H9 (cell line): ENCODE measurements around the gene POFUT1. TPM values are rescaled to one million over a fixed set of nuclear protein-coding genes. Genes with fewer than 3 reads are reported as not detected.

Experiments
- DNase-seq: peaks from one replicate; pipeline ENCODE4 v3.0.0-alpha.2; 2017
- H2AFZ ChIP-seq: one replicate; pipeline ENCODE4 v1.6.1; 2013; ENCODE audit warnings: mild to moderate bottlenecking, low read length, control low read depth, moderate library complexity
- H2AK5ac ChIP-seq: 2 replicates; pipeline ENCODE4 v1.6.1; 2013; ENCODE audit warnings: low read length, control low read depth, mixed read lengths; ENCODE audit not compliant: insufficient read length
- H2BK120ac ChIP-seq: one replicate; pipeline ENCODE4 v1.6.1; 2013; ENCODE audit warnings: low read depth, mild to moderate bottlenecking, low read length, control low read depth, inconsistent platforms; ENCODE audit not compliant: poor library complexity, severe bottlenecking
- H2BK12ac ChIP-seq: 2 replicates; pipeline ENCODE4 v1.6.1; 2013; ENCODE audit warnings: low read length, control low read depth, mixed read lengths, low read depth; ENCODE audit not compliant: insufficient read length
- H2BK15ac ChIP-seq: 2 replicates; pipeline ENCODE4 v1.6.1; 2013; ENCODE audit warnings: low read depth, low read length, control low read depth
- H2BK20ac ChIP-seq: one replicate; pipeline ENCODE4 v1.6.1; 2013; ENCODE audit warnings: low read depth, mild to moderate bottlenecking, low read length, control low read depth, inconsistent platforms; ENCODE audit not compliant: poor library complexity, severe bottlenecking
- H2BK5ac ChIP-seq: 2 replicates; pipeline ENCODE4 v1.6.1; 2013; ENCODE audit warnings: low read length, control low read depth, mixed read lengths; ENCODE audit not compliant: insufficient read length
- H3K14ac ChIP-seq: 2 replicates; pipeline ENCODE4 v1.6.1; 2013; ENCODE audit warnings: low read length, control low read depth; ENCODE audit not compliant: insufficient read depth
- H3K18ac ChIP-seq: 2 replicates; pipeline ENCODE4 v1.6.1; 2013; ENCODE audit warnings: low read depth, mild to moderate bottlenecking, mixed read lengths, low read length, control low read depth; ENCODE audit not compliant: insufficient read length
- H3K23ac ChIP-seq: 2 replicates; pipeline ENCODE4 v1.6.1; 2013; ENCODE audit warnings: low read length, control low read depth, mixed read lengths, low read depth; ENCODE audit not compliant: insufficient read length
- H3K23me2 ChIP-seq: 2 replicates; pipeline ENCODE4 v1.6.1; 2013; ENCODE audit warnings: low read depth, mild to moderate bottlenecking, mixed read lengths, low read length, control low read depth; ENCODE audit not compliant: insufficient read length, poor library complexity, severe bottlenecking
- H3K27ac ChIP-seq: 2 replicates; pipeline ENCODE4 v1.5.1; 2013; ENCODE audit warnings: low read length, control low read depth, mixed read lengths, low read depth; ENCODE audit not compliant: insufficient read length
- H3K27me3 ChIP-seq: 2 replicates; pipeline ENCODE4 v1.6.1; 2013; ENCODE audit warnings: low read length, control low read depth, inconsistent platforms; ENCODE audit not compliant: insufficient read depth
- H3K4ac ChIP-seq: 2 replicates; pipeline ENCODE4 v1.6.1; 2013; ENCODE audit warnings: low read depth, mild to moderate bottlenecking, control low read depth, inconsistent platforms, low read length, moderate library complexity
- H3K4me1 ChIP-seq: 2 replicates; pipeline ENCODE4 v1.6.1; 2013; ENCODE audit warnings: low read length, control low read depth, inconsistent platforms; ENCODE audit not compliant: insufficient read depth
- H3K4me2 ChIP-seq: 2 replicates; pipeline ENCODE4 v1.6.1; 2013; ENCODE audit warnings: low read length, control low read depth, mixed read lengths; ENCODE audit not compliant: insufficient read length, insufficient read depth
- H3K56ac ChIP-seq: 2 replicates; pipeline ENCODE4 v1.6.1; 2013; ENCODE audit warnings: low read depth, mild to moderate bottlenecking, mixed read lengths, low read length, control low read depth; ENCODE audit not compliant: insufficient read length
- H3K79me1 ChIP-seq: 2 replicates; pipeline ENCODE4 v1.6.1; 2013; ENCODE audit warnings: low read depth, mild to moderate bottlenecking, moderate library complexity, low read length, control low read depth, inconsistent platforms; ENCODE audit not compliant: insufficient read depth, poor library complexity, severe bottlenecking
- H3K79me2 ChIP-seq: 2 replicates; pipeline ENCODE4 v1.6.1; 2013; ENCODE audit warnings: low read length, control low read depth, inconsistent platforms; ENCODE audit not compliant: insufficient read depth
- H3K9ac ChIP-seq: 2 replicates; pipeline ENCODE4 v1.6.1; 2013; ENCODE audit warnings: low read length, control low read depth, mixed read lengths; ENCODE audit not compliant: insufficient read length; ENCODE audit errors: extremely low read depth
- H3K9me3 ChIP-seq: one replicate; pipeline ENCODE4 v1.6.1; 2013; ENCODE audit warnings: low read depth, low read length, inconsistent platforms; ENCODE audit not compliant: control insufficient read depth
- H3T11ph ChIP-seq: one replicate; pipeline ENCODE4 v1.6.1; 2013; ENCODE audit warnings: mild to moderate bottlenecking, low read length, control low read depth, inconsistent platforms
- H4K20me1 ChIP-seq: one replicate; pipeline ENCODE4 v1.6.1; 2013; ENCODE audit not compliant: control insufficient read depth, insufficient read length, insufficient read depth
- H4K5ac ChIP-seq: 2 replicates; pipeline ENCODE4 v1.6.1; 2013; ENCODE audit warnings: low read depth, mild to moderate bottlenecking, mixed read lengths, low read length, control low read depth; ENCODE audit not compliant: insufficient read length
- H4K8ac ChIP-seq: replicated peaks from 2 replicates; pipeline ENCODE4 v1.6.1; 2013; ENCODE audit warnings: low read length, control low read depth, mixed read lengths, low read depth; ENCODE audit not compliant: insufficient read length
- H4K91ac ChIP-seq: 2 replicates; pipeline ENCODE4 v1.6.1; 2013; ENCODE audit warnings: low read depth, mild to moderate bottlenecking, moderate library complexity, mixed read lengths, low read length, control low read depth; ENCODE audit not compliant: insufficient read length
- H3K27ac Mint-ChIP-seq, 3 experiments: 2 replicates in 2 of 3; 3 replicates in 1 of 3; pipeline ENCODE4 v1.8.0; 2020 to 2021; ENCODE audit warnings: mixed read lengths in 3 of 3, mild to moderate bottlenecking in 1 of 3, moderate library complexity in 1 of 3
- H3K27me3 Mint-ChIP-seq: 2 replicates; pipeline ENCODE4 v1.8.0; 2021; ENCODE audit warnings: low read depth, mild to moderate bottlenecking, moderate library complexity, mixed read lengths
- H3K36me3 Mint-ChIP-seq, 3 experiments: 2 replicates in 2 of 3; 3 replicates in 1 of 3; pipeline ENCODE4 v1.8.0; 2020 to 2021; ENCODE audit warnings: low read depth in 3 of 3, mixed read lengths in 3 of 3; ENCODE audit not compliant: insufficient read depth in 1 of 3
- H3K4me1 Mint-ChIP-seq, 2 experiments: 2 replicates each; pipeline ENCODE4 v1.8.0; 2020; ENCODE audit warnings: mixed read lengths in 2 of 2
- H3K4me3 Mint-ChIP-seq, 2 experiments: 2 replicates in 1 of 2; 3 replicates in 1 of 2; pipeline ENCODE4 v1.8.0; 2020 to 2021; ENCODE audit warnings: mild to moderate bottlenecking in 2 of 2, mixed read lengths in 2 of 2, moderate library complexity in 1 of 2
- H3K9me3 Mint-ChIP-seq, 2 experiments: 2 replicates in 1 of 2; 3 replicates in 1 of 2; pipeline ENCODE4 v1.8.0; 2020; ENCODE audit warnings: mild to moderate bottlenecking in 2 of 2, mixed read lengths in 2 of 2, moderate library complexity in 1 of 2
- CTCF ChIP-seq: fragments of 200-600 bp; sonication (generic); conservative IDR thresholded peaks from 3 replicates; pipeline ENCODE4 v1.8.0; 2021; ENCODE audit warnings: antibody characterized with exemption, mild to moderate bottlenecking
- WGBS: extraction: QIAGEN DNeasy Blood & Tissue Kit; methylation state at CpG from one replicate; pipeline ENCODE4 v1.1.7; 2013; ENCODE audit warnings: missing lambda C conversion rate, low lambda C conversion rate, mixed read lengths; ENCODE audit not compliant: insufficient read length; ENCODE audit errors: extremely low coverage; 5-methylcytosine and 5-hydroxymethylcytosine counted together
- total RNA-seq: library from RNA; stranded (reverse); gene quantifications from 2 replicates; pipeline ENCODE4 v1.2.1, GENCODE V29; 2021

Gene POFUT1
- total RNA-seq, 1 experiment from 2014 or later = 41.2 TPM

GRCh38 chr20:32249030-32249738, 41.5 kb downstream of the POFUT1 start:
- H4K5ac ChIP-seq = no peak overlapping the region
- no peaks in the 10 kb centered on the region for H3K36me3 Mint-ChIP-seq
- H2BK15ac ChIP-seq = no peak overlapping the region
- no peak for DNase-seq
- no peak overlapping the region for H3K9ac ChIP-seq
- no peaks in the 10 kb centered on the region for H3K23me2 ChIP-seq
- H3K4me2 ChIP-seq = no peak overlapping the region
- TF ChIP-seq CTCF = no peak
- no peak overlapping the region for H3K4me3 Mint-ChIP-seq
- peaks cover 18% of the 10 kb centered on the region for H3K27me3 Mint-ChIP-seq
- H3K27me3 ChIP-seq = no peaks in the 10 kb centered on the region
- H3K27ac Mint-ChIP-seq = no peak overlapping the region
- H2AK5ac ChIP-seq = no peak overlapping the region
- H3K56ac ChIP-seq = no peak overlapping the region
- no CpG with 5 or more reads among the region's 9 CpGs for WGBS
- H3K9me3 Mint-ChIP-seq = no peaks in the 10 kb centered on the region
- H3K23ac ChIP-seq = no peak overlapping the region
- H4K8ac ChIP-seq = no peak overlapping the region
- no peak overlapping the region for H3K14ac ChIP-seq
- H3K4ac ChIP-seq = no peak overlapping the region
- no peak overlapping the region for H3K18ac ChIP-seq
- H4K20me1 ChIP-seq = no peaks in the 10 kb centered on the region
- no peak overlapping the region for H2BK12ac ChIP-seq
- H2AFZ ChIP-seq = no peak overlapping the region
- no peak overlapping the region for H2BK5ac ChIP-seq
- H4K91ac ChIP-seq = no peak overlapping the region
- H3K4me1 Mint-ChIP-seq = no peaks in the 10 kb centered on the region; a peak in 1 of 4 replicates
- H3T11ph ChIP-seq = no peak overlapping the region
- H2BK20ac ChIP-seq = no peak overlapping the region
- no peaks in the 10 kb centered on the region for H3K4me1 ChIP-seq
- H2BK120ac ChIP-seq = no peak overlapping the region
- no peaks in the 10 kb centered on the region for H3K79me2 ChIP-seq
- no peaks in the 10 kb centered on the region for H3K9me3 ChIP-seq
- no peaks in the 10 kb centered on the region for H3K79me1 ChIP-seq
- H3K27ac ChIP-seq = no peak overlapping the region
